ENCODE measurements around the gene C5orf15.

C5orf15 gene

DNA sequence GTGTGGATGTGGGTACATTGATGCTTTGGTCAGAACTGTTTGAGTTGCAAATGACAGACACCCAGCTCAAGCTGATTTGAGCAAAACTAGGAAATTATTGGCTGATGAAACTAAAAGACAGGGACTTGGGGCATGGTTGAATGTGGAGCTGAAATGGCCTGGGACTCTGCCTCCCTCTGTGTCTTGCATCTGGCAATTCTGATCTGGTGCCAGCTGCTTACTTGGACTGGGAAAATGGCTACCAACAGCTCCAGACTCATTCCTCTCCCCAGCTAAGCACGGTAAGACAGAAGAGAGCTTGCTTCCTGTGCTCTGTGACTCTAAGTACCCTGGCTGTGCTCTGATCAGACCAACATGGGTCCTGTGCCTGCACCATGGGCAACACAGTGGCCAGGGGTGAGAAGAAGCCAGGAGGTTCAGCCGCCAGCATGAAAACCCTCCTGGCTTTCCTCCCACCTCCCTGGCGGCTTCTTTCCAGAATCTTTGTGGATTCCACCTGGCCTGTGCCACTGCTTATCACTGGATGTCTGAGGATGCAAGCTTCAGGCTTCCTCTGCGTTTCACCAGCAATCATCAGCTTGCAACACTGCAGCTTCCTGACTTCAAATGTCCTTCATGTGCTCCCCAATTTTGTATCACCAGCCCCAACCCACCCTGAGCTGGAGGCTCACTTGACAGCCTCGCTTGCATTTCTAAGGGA, 44.1 kb downstream of the C5orf15 start:
- DNase-seq (ENCODE audit: low read depth in 2 of 2), result no peak

DNA sequence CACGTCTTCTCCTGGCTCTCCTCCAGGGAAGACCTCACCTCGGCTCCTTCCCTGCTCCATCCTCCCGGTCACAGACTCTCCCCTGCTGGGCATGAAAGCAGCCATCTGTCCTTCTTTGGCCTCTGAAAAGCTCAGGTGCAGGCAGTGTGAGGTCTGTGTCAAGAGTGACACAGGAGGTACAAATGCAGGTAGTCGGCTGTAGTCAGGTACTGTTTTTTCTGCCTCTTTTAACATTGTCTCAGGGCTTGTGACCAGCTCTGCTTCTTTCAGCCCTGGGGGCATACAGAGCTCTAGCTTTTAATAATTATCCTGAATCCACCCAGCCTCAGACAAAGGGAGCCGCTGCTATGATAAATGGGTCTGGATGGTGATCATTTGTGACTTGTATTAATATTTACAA, 46.4 kb downstream of the C5orf15 start:
- no peak for DNase-seq (ENCODE audit: low read depth in 2 of 2)

DNA sequence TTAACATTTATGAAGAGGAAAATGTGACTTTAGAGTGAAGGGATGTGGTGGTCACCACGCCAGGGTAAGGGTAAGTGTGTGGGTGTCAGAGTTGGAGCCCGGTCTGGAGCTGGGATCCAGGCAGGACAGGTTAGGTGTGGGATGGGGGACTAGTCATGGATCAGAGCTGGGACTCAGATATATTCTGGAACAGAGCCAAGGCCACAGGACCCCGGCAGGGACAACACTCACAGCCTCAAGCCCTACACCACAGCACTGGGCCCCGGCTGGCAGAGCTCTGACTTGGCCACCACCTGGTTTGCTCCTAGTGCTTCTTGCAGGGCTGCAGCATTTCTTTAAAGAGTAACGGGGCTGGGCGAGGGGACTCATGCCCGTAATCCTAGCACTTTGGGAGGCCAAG, 47.4 kb downstream of the C5orf15 start:
- DNase-seq (ENCODE audit: low read depth in 2 of 2), result no peak

DNA sequence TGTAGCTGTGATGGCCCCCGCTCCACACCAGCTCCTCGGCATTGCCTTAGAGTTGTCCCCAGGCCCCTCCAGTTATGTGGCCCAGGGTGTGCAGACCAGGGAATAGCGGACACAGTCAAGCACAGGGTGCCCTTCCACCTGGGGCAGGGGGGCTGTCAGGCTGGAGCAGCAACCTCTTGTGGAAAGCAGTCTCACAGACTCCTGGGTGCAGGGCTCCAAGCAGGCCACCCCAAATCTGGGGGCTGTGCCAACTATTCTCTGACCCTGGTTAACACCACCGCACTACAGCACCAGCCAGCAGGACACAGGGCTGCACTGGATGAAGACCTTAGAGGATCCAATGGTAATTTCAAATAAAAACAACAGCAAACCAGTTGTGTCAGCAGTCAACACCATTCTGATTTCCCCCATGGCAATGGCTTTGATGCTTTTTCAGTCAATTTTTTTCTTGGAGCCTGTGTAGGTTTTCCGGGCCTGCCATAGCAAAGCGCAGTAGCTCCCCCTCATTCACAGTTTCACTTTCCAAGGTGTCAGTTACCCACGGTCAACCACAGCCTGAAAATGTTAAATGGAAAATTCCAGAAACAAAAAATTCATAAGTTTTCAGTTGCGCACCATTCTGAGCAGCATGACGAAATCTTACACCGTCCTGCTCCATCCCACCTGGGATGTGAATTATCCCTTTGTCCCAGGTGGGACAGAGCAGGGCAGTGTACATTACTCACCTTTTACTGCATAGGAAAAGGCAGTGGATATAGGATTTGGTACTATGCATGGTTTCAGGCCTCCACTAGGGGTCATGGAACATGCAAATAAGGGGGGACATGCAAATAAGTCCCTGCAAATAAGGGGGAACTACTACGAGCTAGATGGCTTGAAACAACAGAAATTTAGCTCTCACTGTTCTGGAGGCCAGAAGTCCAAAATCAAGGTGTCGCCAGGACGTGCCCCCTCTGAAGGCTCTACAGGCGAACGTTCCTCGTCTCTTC, 49.0 kb downstream of the C5orf15 start:
- no peak for DNase-seq (ENCODE audit: low read depth in 2 of 2)

DNA sequence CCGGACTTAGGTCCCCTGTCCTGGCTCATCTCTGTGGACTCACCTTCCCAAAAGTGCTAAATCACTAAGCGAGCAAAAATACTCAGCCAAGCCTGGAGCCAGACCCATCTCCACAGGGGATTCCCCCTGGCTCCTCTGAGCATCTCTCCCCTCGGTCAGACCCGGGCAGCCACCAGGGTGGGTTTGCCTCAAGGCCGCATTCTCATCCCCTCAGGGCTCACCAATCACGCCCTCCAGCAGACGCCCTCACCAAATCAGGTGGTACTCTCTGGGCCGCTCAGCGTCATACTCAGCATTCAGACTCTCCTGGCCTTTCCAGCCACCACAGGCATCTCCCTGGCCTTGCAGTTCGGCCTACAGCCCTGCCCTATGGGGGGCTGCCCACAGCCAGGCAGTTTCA, 49.7 kb downstream of the C5orf15 start:
- no peak for DNase-seq (ENCODE audit: low read depth in 2 of 2)

DNA sequence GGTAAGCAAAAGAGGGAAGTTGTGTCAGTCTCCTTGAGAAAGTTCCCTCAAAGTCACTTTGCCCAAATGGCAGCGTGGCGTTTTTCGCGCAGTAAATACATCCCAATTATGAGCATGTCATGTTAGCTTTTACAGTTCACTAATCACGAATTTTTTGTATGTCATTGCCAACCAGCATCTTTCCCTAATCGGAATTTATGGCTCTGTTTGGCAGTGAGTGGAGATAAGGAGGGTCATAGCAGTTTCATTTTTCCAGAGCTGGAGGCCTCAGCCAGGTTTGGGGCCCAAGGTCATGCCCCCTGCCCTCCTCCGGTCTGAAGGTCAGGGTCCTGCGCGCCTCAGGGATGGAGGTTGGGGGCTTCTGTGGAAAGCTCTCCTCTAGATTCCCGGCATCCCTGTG, 50.1 kb downstream of the C5orf15 start:
- DNase-seq (ENCODE audit: low read depth in 2 of 2), result no peak

DNA sequence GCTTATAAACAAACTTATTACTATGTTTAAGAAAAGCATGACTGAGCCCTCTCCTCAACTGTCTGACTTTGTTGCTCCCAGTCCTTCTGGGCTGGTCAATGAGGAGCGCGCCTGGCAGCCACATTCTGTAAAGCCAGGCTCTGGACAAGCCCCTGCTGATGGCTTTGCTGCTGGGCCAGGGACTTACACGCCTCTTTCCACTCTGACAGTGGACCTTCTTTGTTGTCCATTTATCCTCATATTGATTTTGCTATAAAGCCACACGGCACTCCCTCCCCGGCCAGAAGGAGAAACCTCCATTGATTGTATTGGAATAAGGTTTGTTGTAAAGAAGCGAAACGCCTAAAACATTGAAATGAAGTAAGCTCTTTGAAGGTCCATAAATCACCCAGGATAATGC, 50.6 kb downstream of the C5orf15 start:
- DNase-seq (ENCODE audit: low read depth in 2 of 2), result no peak

DNA sequence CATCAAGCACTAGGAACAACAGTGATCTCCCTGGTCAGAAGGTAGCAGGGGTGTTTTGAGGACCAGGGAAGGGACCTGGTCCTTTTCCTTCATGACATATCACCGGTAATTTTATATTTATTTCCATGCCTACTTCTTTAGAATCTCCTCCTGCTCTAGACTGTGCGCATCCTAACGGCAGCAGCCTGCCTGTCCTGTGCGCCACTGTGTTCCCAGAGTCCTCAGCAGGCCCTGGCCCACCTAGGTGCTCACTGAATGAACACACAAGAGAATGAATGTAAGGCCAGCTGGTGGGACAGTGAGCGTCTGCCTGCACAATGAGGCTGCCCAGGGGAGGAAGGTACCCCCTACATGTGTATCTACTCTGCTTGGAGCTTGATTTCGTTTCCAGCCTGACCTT, 51.5 kb downstream of the C5orf15 start:
- DNase-seq (ENCODE audit: low read depth in 2 of 2), result no peak

DNA sequence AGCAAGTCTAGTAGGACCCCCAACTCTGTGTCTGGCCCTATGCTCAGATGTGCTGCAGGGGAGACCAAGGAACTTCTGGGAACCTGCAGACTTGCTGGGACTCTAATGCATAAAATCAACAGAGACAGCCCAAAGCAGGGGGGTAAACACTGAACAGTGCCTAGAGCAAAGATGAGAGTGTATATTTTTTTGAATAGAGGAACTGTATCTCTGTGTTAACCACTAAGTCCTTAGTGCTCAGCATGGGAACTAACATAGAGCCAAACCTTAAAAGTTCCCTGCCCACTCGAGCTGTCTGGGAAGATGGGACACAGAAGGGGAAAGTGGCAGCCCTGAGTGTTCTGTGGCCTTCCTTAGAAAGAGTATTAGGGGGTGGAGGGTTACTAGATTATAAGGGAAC, 51.9 kb downstream of the C5orf15 start:
- no peak for DNase-seq (ENCODE audit: low read depth in 2 of 2)

DNA sequence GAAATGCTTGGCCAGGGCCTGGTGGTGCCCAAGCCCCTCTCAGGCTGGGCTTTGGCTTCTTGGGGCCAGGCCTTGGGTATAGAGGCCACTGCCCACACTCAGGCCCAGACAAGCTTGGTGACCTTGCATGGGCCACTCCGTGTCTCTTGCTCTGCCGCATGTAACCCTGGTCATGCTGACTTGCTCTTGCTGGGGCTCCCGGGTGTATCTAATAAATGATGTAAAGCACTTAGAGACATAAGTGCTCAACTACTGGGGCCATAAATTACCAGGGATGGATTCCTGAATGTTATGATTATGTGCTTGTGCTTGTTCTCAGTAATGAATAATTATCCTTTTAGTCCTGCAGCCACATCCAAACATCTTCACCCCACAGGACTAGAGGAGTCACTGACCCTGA, 54.0 kb downstream of the C5orf15 start:
- no peak for DNase-seq (ENCODE audit: low read depth in 2 of 2)

DNA sequence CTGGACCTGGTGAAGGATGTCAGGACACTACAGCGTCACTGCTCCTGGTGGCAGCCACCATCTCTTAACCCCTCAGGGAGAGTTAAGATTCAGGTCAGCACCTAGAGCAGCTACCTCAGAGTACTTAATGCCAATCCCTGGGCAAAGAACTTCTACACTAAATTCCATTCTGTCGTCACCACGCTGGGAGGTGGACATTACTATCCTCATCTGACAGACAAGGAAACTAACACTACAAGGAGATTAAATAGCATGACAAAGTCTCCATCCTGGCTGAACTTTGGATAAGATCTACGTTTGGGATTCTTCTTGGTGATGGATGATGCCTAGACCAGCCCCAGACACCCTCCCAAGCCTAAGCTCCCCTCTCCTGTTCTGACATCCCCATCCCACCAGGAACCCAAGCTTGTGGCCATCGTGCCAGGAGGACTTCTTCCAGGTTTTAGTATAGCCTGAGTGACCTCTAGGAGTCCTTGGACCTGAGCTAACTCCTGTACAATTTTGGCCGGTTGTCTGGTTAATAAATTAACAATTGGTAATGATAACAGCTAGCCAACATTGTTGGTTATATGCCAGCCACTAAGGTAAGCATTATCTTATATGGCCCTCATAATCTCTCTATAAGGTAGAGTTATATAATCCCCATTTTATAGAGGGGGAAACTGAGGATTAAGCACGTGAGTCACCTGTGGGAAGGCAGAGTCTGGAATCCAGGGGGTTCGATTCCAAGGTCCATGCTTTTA, 54.8 kb downstream of the C5orf15 start:
- DNase-seq (ENCODE audit: low read depth in 2 of 2), result no peak

DNA sequence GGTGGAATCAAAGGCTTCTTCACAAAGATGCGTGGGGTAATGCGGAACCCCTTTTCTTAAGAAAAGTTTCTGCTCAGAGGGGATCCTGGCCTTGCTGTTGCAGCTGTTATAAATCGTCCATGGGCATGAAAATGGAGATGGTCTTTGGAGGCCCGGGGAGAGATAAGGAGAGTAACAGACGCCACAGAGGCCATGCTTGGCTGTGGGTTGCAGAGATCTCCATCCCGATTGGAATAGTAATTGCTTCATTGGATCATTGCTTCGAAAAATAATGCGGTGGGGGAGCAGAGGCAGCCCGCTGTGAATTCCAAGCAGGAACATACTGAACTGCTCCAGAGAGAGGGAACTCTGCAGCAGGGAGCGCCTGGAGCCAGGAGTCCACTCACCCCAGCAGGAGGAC, 55.5 kb downstream of the C5orf15 start:
- DNase-seq (ENCODE audit: low read depth in 2 of 2), result no peak

DNA sequence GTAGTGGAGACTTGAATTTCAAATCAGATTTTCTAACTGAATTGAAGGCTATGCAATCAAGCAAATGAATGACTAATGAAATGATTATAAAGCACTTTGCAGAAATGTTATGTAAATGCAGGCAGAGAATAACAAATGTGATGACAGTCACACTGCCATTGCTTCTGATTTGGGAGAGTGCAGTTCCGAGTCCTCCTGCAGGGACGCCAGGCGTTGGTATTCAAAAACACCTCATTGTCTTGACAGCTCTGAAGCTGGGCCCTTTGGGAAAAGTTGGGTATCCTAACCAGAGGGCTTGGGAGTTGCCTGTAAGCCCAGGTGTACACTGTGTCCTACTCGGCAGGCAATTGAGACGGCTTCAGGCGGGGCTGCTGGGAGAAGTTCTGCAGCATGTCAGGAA, 57.9 kb downstream of the C5orf15 start:
- DNase-seq (ENCODE audit: low read depth in 2 of 2), result no peak

DNA sequence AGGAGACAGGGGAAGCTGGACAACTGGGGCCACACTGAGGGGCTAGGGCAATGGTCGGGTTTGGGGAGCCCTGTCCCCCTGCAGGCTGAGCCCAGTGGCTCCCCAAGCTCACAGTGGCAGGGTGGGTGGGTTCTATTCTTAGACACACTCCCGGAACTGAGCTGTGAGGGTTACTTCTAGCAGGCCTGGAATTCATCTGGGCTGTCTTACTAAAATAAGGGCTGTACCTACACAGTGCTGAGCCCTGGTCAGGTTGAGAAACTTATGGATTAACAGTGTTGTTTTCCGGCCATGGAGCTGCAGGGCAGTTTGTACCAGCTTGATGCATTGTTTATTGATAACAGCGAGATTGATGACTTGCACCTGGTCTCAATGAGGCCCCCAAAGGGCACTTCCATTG, 58.8 kb downstream of the C5orf15 start:
- DNase-seq (ENCODE audit: low read depth in 2 of 2), result no peak

DNA sequence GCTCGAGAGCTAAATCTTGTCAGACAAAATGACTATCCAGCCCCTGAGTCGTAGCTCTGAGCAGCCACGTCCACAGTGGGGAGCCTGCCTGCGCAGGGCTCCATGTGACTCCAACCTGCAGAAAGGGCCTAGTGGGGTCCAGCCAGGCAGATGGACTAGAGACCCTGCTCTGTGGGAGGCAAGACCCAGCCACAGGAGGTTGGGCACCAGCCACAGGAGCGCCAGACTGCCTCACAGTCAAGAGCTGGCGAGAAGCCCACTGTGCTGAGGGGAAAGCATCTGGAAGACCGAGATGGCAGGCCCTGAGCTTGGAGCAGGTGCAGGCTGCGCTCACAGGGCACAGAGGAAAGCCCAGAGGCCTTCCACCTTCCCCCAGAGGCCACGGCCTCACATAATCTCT, 61.4 kb downstream of the C5orf15 start:
- no peak for DNase-seq (ENCODE audit: low read depth in 2 of 2)

DNA sequence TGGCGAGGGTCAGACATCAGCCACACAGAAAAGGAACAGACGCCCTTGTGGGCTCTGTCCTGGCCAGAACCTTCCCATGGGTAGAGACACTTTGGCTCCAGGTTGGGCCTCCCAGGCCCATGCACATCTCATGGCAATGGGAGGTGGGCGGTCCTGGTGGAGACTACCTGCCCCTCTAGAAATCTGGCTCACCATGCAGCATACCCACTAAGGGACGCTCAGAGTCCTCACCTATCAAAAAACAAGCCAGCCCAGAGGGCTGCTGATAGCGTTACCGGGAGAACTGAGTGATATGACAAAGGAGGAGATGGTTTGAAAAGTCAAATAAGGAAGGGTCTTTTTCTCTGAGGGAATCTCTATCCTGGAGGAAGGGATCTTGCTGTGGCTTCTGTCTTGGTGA, 62.1 kb downstream of the C5orf15 start:
- DNase-seq (ENCODE audit: low read depth in 2 of 2), result no peak
